ENCODE results near the gene CPXM1. TPM values are rescaled to one million over a fixed set of nuclear protein-coding genes. Genes with fewer than 3 reads are reported as not detected.

Gene CPXM1
- total and polyA plus RNA-seq, 8 donors = 8.1 to 93.7 (median 77.0) TPM

- no peak overlapping the region for H3K4me3 ChIP-seq
- TF ChIP-seq CTCF (IDR thresholded peaks at IDR 0.05) = no peak
- H3K9me3 ChIP-seq = no peaks in the 10 kb centered on the region
- DNase-seq (no peak), ATAC-seq (no peak)
- intact Hi-C loops (cut with DNase I) = no loop called here
- H3K36me3 ChIP-seq = no peaks in the 10 kb centered on the region
- H3K4me1 ChIP-seq = peaks cover 9 to 15% of the 10 kb centered on the region in 2 donors
- H3K27ac ChIP-seq = no peak overlapping the region
- peaks cover 12 to 63% of the 10 kb centered on the region in 2 donors for H3K27me3 ChIP-seq
Observed at GRCh38 chr20:2757001-2757400, 43.4 kb downstream of the CPXM1 start.

GRCh38 chr20:2756056-2756611, 44.3 kb downstream of the CPXM1 start:
- Histone ChIP-seq H3K36me3 (no peaks in the 10 kb centered on the region), H3K27me3 (peaks cover 12 to 71% of the 10 kb centered on the region in 2 donors), H3K27ac (no peak overlapping the region), H3K4me1 (peaks cover 17 to 24% of the 10 kb centered on the region in 2 donors), H3K9me3 (no peaks in the 10 kb centered on the region), H3K4me3 (no peak overlapping the region)
- intact Hi-C loops (cut with DNase I) = no loop called here
- ATAC-seq (peak; percentile 62), DNase-seq (no peak)
- peak; percentile 34 to 39 for TF ChIP-seq CTCF (IDR thresholded peaks at IDR 0.05)

- intact Hi-C loops (cut with DNase I) = no loop called here
Observed at GRCh38 chr20:2755451-2756055, 44.9 kb downstream of the CPXM1 start.

GRCh38 chr20:2754424-2754823, 46.0 kb downstream of the CPXM1 start:
- DNase-seq = no peak
- H3K4me1 ChIP-seq = peaks cover 19 to 30% of the 10 kb centered on the region in 2 donors
- no peak overlapping the region for H3K27ac ChIP-seq
- TF ChIP-seq CTCF (IDR thresholded peaks at IDR 0.05) = no peak
- peaks cover 12 to 81% of the 10 kb centered on the region in 2 donors for H3K27me3 ChIP-seq
- H3K9me3 ChIP-seq = no peaks in the 10 kb centered on the region
- no peak overlapping the region for H3K4me3 ChIP-seq
- intact Hi-C loops (cut with DNase I) = loop anchor here in 1 of 2 donors (5.0 kb wide), 1 partner anchor 98 kb away; no protein-coding TSS in a partner anchor
- no peak for ATAC-seq
- no peaks in the 10 kb centered on the region for H3K36me3 ChIP-seq

More at GRCh38 chr20:2755451-2756055, 44.9 kb downstream of the CPXM1 start:
- Histone ChIP-seq H3K27me3 (peaks cover 12 to 76% of the 10 kb centered on the region in 2 donors), H3K27ac (no peak overlapping the region), H3K4me1 (peaks cover 19 to 30% of the 10 kb centered on the region in 2 donors), H3K36me3 (no peaks in the 10 kb centered on the region), H3K9me3 (no peaks in the 10 kb centered on the region), H3K4me3 (no peak overlapping the region)
- no peak for TF ChIP-seq CTCF (IDR thresholded peaks at IDR 0.05)
- ATAC-seq (no peak), DNase-seq (no peak)

GRCh38 chr20:2753461-2754040, 46.9 kb downstream of the CPXM1 start:
- intact Hi-C loops (cut with DNase I) = loop anchor here in 1 of 2 donors (5.0 kb wide), 1 partner anchor 99 kb away; no protein-coding TSS in a partner anchor
- peaks cover 19 to 30% of the 10 kb centered on the region in 2 donors for H3K4me1 ChIP-seq
- no peak for ATAC-seq
- TF ChIP-seq CTCF (IDR thresholded peaks at IDR 0.05) = no peak
- H3K4me3 ChIP-seq = no peak overlapping the region
- no peaks in the 10 kb centered on the region for H3K36me3 ChIP-seq
- no peak overlapping the region for H3K27ac ChIP-seq
- no peak for DNase-seq
- no peaks in the 10 kb centered on the region for H3K9me3 ChIP-seq
- peaks cover 12 to 87% of the 10 kb centered on the region in 2 donors for H3K27me3 ChIP-seq

Measured in left lung (tissue), 10 donors.